HG03060 (cell line): Measurements from ENCODE around the gene BAG5.

Source experiments
- ATAC-seq: cut with Tn5 transposase; IDR thresholded peaks from one replicate; pipeline ENCODE4 v1.9.1; 2021; ENCODE audit warnings: low read depth, moderate number of reproducible peaks; ENCODE audit not compliant: unreplicated experiment

Gene BAG5

GRCh38 chr14:103535891-103536565, 26.4 kb downstream of the BAG5 start:
- ATAC-seq, result no peak

GRCh38 chr14:103535081-103535890, 27.2 kb downstream of the BAG5 start:
- ATAC-seq, result no peak

GRCh38 chr14:103534576-103535061, 27.8 kb downstream of the BAG5 start:
- no peak for ATAC-seq

- no peak for ATAC-seq
Measured at GRCh38 chr14:103533999-103534575, 28.4 kb downstream of the BAG5 start.

- no peak for ATAC-seq
Measured at GRCh38 chr14:103533137-103533998, 29.1 kb downstream of the BAG5 start.

- ATAC-seq, result no peak
Measured at GRCh38 chr14:103532216-103533136, 30.0 kb downstream of the BAG5 start.

GRCh38 chr14:103531421-103532215, 30.8 kb downstream of the BAG5 start:
- no peak for ATAC-seq

- no peak for ATAC-seq
Measured at GRCh38 chr14:103530831-103531230, 31.6 kb downstream of the BAG5 start.

GRCh38 chr14:103530390-103530789, 32.1 kb downstream of the BAG5 start:
- ATAC-seq, result no peak

- ATAC-seq, result no peak
Measured at GRCh38 chr14:103529383-103530365, 32.8 kb downstream of the BAG5 start.

GRCh38 chr14:103528587-103529382, 33.7 kb downstream of the BAG5 start, which contains the start of gene TRMT61A:
TRMT61A (plus strand) TSS chr14:103529196; CDS start chr14:103529979, 783 bp downstream.
- ATAC-seq, result no peak

- no peak for ATAC-seq
Measured at GRCh38 chr14:103528146-103528586, 34.3 kb downstream of the BAG5 start.

- peak; percentile 58 for ATAC-seq
Measured at GRCh38 chr14:103527408-103528145, 34.9 kb downstream of the BAG5 start.

GRCh38 chr14:103526914-103527248, 35.6 kb downstream of the BAG5 start:
- ATAC-seq, result no peak

GRCh38 chr14:103526247-103526913, 36.1 kb downstream of the BAG5 start:
- ATAC-seq, result no peak
